CMK (cell line): ENCODE data around the gene CDKN1A.

Experiments used
- DNase-seq: peaks from one replicate; pipeline ENCODE4 v3.0.0-alpha.2; 2010; ENCODE audit warnings: low read depth

CDKN1A gene

GRCh38 chr6:36655085-36655724, 23.3 kb upstream of the CDKN1A start:
- no peak for DNase-seq

GRCh38 chr6:36656441-36656840, 22.1 kb upstream of the CDKN1A start:
- DNase-seq: no peak

GRCh38 chr6:36657271-36657670, 21.2 kb upstream of the CDKN1A start:
- no peak for DNase-seq

GRCh38 chr6:36657942-36658544, 20.5 kb upstream of the CDKN1A start:
- DNase-seq: no peak

GRCh38 chr6:36659271-36659670, 19.2 kb upstream of the CDKN1A start:
- no peak for DNase-seq

- no peak for DNase-seq
Measured at GRCh38 chr6:36660771-36661471, 17.6 kb upstream of the CDKN1A start.

GRCh38 chr6:36662380-36662779, 16.1 kb upstream of the CDKN1A start:
- DNase-seq: no peak

GRCh38 chr6:36662827-36663256, 15.7 kb upstream of the CDKN1A start:
- DNase-seq: no peak

GRCh38 chr6:36663504-36664446, 14.7 kb upstream of the CDKN1A start:
- DNase-seq: no peak

- DNase-seq: no peak
Measured at GRCh38 chr6:36665180-36665579, 13.3 kb upstream of the CDKN1A start.

- no peak for DNase-seq
Measured at GRCh38 chr6:36666287-36666686, 12.2 kb upstream of the CDKN1A start.

GRCh38 chr6:36666826-36667591, 11.5 kb upstream of the CDKN1A start:
- DNase-seq: no peak

- no peak for DNase-seq
Measured at GRCh38 chr6:36668591-36668990, 9.9 kb upstream of the CDKN1A start.

- no peak for DNase-seq
Measured at GRCh38 chr6:36669002-36669401, 9.5 kb upstream of the CDKN1A start.

GRCh38 chr6:36670271-36670670, 8.2 kb upstream of the CDKN1A start:
- no peak for DNase-seq

- no peak for DNase-seq
Measured at GRCh38 chr6:36671687-36672375, 6.7 kb upstream of the CDKN1A start.

GRCh38 chr6:36673882-36674281, 4.6 kb upstream of the CDKN1A start:
- DNase-seq: no peak

- DNase-seq: no peak
Measured at GRCh38 chr6:36674942-36675341, 3.6 kb upstream of the CDKN1A start.

GRCh38 chr6:36676141-36677058, 2.1 kb upstream of the CDKN1A start:
- DNase-seq: no peak
